GM18873 (cell line): ENCODE data around the gene CDH22.

ENCODE experiments used
- ATAC-seq: cut with Tn5 transposase; IDR thresholded peaks from one replicate; pipeline ENCODE4 v1.9.1; 2021; ENCODE audit warnings: mild to moderate bottlenecking, moderate library complexity, moderate number of reproducible peaks; ENCODE audit not compliant: unreplicated experiment, low FRiP score

Gene CDH22

DNA sequence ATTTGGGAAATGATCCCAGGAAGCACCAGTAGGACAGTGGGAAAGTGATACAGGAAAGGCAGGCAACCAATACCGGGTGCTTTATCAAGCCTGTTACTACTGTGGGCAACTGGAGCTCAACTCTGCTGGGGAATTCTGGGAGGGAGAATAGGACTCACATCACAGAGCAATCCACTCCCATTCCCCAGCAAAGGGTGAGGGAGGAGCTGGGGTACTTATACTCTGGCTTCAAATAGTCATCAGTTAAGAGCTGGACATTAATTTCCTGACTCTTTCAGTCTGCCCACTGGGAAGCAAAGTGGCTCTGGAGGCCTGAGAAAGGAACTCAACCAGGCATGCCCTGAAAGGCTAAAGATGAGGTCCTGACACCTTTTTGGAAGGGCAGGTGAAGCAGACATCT, 17.5 kb upstream of the CDH22 start:
- no peak for ATAC-seq

DNA sequence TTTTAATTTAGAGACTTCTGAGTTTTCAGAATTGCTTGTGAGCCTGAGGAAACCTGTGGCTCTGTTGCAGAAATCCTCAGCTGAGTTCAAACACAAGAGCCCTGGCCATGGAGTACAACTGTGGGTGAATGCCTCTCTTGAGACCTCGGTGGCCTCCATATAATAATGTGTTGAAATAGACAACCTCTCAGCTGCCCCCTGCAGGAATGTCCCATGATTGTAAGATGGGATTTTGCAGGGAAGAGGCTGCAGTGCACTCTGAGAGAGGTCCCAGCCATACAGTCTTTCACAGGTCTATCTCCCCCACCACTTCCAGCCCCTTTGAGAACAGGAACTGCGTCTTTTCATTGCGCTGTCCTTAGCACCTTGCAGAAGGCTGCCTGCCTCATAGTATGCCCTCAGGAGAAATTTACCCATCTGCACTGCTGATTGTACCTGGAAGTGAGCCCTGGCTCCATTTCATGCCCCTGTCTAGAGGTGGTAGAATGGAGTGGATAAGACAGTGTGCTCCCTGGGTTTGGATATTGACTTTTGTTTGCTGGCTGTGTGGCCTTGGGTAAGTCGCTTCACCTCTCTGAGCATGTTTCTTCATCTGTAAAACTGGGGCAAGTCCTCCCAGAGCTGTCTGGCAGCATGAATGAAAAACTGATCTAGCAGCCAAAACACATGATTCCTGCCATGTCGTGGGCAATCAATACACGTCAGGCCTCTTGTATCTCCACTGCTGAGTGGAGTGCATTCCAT, 16.8 kb upstream of the CDH22 start:
- no peak for ATAC-seq

DNA sequence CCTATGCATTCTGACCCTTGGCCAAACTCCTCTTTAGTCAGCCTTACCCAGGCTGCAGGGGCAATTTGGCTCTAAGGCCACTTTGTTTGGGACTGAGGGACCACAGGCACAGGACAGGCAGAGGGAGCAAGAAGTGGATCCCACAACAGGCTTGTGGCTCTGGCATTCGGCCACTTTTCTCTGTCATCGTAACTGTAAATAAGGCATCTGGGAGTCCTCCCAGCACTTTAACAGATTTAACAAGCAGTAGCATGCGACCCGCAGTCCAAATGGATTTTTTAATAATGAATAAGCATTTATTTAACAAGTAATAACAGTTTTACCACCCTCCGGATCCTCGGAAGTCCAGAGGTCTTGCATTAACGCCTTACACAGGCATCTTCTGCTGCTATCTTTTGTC, 16.1 kb upstream of the CDH22 start:
- no peak for ATAC-seq

DNA sequence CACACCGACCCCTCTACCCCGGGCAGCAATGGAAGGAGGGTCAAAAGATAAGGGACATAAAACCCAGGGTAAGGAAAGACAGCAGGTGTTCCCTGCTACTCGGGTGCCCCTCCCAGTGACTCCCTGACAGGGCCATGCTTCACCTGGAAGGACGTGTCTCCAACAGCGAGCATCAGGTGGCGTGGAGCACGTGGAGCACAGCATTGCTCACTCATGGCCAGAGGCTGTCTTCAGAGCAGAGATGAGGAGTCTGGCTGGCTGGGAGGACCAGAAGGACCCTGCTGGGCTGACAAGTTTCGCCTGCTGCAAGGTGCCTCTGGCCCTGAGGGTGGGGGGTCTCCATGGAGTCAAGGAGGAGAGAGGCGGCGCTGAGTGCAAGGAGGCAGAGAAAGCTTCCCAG, 15.3 kb upstream of the CDH22 start:
- ATAC-seq, result no peak

DNA sequence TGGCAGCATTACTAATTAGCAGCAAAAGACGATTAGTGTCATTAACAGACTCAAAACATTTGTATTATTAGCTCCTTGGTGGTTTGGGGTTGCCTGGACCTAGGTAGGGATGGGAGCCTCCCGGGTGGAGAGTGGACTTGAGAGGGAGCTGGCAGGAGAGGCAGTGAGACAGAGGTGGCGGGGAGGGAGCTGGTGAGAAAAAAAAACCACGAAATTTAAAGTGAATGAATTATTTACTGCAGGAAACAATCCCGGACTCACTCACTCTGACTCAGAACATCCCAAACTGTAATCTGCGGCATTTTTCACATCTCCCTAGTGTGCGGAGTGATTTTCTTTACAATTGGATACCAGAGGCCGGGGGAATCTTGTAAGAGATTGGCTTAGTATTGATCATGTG, 14.3 kb upstream of the CDH22 start:
- no peak for ATAC-seq

DNA sequence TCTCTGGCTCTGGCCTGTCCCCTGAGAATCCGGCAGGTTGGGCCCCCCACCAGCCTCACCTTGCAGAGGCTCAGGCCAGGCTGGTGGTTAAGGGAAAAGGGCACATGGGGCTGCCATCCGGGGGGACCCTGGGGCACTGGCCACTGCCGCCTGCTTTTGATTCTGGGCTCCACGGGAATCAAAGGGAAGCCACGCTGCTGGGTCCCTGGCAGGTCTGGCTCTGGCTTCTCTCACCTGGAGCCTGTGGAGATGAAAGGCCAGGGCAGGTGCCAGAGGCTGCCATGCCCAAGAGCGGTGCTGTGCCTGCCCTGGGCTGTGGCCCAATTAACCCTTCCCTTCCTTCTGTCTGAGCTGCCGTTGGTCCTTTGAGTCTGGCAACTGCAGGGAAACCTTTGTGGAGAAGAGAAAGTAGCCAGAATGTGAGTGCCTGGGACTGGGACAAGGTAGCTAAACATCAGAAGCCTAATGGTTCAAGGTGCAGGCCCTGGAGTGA, 9.4 kb upstream of the CDH22 start:
- ATAC-seq, result no peak

DNA sequence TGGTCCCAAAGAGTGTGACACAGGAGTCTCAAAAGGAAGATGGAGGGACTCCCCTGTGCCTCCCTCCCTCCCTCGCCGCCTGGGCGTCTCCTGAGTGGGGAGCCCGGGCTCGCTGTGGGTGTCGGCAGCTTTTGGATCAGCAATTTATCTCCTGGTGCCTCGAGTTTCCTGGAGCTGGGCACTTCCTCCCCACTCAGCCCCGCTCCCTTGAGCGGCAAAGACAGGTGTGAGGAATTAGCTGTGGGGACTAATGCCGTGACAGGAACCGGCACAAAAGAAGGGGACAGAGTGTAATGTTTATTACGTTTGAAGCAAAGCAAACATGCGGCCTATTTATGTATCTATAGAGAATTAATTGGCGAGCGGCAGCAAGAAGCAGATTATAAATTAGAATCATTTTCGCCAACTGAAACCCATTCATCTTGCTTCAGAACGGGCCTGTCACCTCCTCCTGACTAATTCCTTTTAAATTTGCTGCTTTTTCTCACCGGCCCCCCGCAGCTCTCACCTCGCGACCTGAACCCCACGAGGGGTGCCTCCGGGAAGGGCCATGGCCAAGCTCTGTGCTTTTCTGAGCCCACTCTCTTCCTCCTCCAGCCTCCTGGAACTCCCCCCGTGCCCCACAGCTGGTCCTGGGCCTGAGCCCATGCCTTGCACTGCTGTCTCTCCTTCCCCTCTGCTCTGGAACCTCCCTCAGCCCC, 8.8 kb upstream of the CDH22 start:
- no peak for ATAC-seq

DNA sequence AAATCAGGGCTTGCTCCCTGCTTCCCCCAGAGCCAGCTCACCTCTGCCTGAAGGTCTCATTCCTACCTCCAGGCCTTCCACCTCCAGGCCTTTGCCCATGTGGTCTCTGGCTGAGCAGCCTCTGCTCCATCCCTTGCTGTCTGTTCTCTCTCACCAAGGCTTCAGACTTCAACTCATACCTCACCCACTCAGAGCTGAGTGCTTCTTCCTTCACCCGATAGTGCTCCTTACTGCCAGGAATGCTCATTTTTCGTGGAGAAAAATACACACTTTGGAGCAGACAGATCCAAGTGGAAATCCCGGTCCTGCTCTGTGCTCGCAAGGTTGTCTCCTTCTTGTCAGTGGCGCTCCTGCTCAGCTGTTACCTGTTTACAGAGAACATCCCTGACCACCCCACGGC, 7.0 kb upstream of the CDH22 start:
- ATAC-seq, result no peak

DNA sequence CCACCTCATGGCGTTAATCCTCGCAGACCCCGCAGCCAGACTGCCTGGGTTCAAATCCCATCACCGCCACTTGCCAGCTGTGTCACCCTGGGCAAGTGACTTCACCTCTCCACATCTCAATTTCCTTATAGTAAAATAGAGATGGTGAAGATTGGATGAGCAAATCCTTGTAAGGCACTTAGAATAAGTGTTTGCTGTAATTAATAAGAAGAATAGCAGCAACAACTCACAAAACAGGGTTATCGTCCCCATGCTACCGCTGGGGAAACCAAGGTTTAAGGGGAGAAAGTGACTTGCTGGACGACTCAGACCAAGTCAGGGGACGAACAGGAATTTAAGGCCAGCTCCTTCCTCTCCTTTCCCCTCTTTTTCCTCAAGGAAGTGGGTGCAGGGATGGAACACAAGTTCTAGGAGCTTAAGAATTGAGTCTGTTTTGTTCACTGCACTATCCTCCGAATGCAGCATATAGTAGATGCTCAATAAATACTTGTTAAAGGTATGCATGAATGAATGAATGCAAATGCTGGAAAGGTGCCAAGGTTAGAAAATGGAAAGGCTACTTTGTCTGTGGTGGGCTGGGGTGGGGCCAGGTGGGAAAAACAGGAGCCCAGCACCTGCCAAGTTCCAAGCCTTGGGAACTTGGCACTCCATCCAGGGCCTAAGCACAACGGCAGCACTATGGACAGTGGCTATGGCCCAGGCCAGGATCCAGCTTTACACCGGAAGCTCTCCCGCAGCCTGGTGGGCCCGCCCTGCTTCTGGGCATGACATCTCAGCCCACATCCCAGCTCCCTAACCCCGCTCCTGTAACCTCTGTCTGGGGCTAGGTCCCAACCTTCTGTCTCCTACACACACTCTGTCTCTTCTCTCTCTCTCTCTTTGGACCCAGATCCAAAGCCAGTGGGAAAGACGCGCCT, 4.9 kb upstream of the CDH22 start:
- ATAC-seq, result no peak

DNA sequence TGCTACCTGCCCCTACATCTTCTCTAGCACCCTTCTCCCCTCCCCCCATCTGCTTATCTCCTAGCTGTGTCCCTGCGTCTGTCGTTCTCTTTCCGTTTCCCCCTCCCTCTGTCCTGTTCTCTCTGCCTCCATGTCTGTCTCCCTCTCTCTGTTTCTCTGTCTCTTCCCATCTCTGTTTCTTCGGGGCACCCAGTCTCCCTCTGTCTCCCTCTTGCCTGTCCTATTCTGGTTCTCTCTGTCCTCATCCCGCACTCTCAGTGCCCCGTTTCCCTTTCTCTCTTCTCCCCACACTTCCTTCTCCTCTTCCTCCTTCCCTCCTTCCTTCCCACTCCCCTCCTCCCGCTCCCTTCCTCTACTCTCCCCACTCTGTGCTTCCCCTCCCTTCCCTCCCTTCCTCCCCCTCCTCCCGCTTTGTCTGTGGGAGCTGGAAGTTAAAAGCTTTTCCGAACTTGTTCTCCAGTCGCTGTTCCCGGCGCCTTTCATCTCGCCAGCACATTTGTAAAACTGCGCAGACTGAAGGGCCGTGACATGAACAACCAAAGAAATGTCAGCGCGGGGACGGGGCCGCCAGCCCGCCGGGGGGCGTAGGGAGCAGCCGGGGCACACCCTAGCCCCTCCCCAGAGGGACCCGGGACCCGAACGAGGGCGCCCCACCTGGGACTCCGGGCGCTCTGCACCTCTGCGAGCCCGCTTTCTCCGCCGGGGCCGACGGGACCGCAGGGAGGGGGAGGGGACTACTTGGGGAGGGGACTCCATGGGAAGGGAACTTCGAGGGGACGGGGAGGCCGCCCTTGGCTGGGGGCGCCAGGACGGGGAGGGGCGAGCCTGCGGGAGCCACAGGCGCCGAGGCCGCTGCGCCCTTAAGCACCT, 4.0 kb upstream of the CDH22 start:
- no peak for ATAC-seq

DNA sequence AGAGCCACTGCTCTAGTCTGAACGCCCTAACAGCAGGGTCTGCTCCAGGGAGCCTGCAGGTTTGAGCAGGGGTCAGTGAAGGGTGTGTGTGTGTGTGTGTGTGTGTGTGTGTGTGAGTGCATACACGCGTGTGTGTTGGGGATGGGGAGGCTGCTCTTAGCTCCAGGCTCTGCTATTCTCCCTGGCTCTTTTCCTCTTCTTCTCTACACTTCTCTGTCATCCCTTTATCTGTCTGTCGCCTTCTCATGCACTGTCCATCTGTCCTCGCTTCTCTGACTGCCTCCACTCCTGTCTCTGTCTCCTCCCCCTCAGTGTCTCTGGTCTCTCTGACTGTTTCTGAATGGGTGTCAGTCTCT, 3.4 kb upstream of the CDH22 start:
- no peak for ATAC-seq

DNA sequence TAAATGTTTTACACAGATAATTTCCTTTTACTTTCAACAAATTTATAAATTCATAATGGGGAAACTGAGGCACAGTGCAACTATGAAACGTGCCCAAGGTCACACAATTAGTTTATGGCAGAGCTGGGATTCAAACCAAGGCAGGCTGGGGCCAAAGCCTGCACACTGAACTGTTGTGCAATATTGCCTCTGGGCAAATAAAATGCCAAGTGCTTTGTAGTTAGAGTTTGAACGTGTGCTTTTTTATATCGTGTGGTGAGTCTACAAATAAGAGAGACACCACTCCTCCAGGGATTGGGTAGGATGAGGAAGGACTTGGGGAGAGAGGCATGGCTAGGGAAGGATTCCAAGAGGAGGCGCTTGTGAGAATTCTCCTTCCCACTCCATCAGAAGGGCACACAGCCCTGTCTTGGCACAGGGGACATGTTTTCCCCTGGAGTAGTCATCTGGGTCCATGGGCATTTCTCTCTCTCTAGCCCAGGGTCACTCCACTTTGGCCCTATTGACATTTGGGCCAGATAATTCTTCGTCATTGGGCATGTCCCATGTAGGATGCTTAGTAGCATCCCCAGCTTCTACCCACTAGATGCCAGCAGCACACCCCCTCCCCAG, 2.8 kb upstream of the CDH22 start:
- no peak for ATAC-seq

DNA sequence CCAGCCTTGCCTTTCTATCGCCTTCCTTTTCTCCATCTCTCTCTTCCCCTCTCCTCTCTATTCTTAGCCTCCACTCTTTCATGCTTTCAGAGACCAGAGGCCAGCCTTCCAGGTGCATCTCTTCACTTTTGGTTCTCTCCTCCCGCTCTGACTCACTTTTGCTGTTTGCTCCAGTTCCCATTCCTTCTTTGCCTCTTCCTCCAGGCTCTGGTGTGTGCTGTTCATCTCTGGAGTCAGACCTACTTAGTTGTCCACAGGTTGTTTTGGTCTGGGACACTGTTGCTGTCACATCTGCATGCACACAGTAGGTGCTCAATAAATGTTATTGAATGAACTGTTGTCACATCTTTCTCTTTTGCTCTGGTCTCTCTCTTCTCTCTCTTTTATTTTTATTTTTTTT, 1.6 kb upstream of the CDH22 start:
- no peak for ATAC-seq

DNA sequence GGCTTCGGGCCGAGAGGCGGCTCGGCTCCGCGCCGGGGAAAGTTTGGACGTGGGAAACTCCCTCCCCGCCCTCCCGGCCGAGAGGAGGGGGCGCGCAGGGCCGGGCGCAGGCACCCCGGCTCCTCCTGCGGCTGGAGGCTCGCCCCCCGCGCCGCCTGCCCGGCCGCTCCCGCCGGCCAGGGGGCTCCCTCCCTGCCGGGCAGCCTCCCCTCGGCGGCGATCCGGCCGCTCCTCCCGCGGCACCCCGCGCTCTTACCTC, 370 bp downstream of the CDH22 start:
- no peak for ATAC-seq

DNA sequence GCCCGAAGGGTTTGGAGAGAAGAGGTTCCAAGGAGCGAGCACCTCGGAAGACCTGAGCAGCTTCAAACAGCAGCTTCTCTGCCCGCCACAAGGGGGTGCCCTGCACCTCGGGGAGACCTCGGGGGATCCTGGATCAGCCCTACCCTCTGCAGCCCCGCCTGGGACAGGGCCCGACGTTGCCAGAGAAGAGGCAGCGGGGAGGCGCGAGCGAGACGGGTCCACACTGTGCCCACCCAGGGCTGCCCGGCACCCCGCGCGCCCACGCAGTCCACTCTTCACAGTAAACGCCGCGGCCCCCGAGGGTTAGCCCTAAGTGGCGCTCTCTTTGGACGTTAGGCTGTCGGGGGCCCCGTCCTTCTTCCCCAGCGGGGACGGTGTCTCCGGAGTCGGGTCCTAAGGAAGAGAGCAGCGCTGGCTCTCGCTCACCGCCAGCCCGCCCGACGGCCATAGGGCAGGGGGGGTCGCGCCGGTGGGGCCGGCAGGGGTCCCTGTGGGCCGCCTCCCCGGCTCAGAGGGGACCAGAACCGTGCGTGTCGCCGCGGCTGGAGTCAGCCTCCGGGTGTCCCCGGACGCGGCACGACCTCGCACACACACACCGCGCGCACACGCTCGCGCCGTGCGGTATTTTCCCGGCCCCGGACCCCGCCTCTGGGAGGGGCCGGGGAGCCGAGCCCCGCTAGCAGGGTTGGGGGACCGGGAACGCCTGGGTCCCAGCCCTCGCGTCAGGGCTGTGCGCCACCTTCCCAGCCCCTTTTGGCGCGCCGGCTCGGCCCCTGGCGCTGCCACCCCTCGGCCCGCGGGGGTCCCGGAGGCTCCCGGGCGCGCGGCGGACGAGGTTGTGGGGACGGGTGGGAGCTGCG, 929 bp downstream of the CDH22 start:
- ATAC-seq, result no peak

DNA sequence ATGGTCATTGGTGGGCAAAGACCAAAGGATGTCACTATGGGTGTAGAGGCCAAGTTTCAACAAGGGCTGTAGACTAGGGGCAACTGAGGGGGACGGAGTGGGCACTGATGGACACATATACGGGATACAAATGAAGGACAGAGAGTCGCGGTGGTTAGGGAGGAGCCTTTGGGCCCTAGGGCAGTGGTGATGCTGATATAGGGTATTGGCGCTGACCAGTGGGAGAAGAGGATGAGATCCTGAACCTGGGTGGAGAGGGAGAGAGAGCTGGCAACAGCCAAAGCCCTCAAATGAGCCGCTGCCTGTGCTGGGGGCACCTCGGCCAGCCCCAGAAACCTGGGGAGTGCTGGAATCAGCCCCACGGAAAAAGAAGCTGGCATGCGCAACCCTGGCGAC, 1.6 kb downstream of the CDH22 start:
- ATAC-seq, result no peak

DNA sequence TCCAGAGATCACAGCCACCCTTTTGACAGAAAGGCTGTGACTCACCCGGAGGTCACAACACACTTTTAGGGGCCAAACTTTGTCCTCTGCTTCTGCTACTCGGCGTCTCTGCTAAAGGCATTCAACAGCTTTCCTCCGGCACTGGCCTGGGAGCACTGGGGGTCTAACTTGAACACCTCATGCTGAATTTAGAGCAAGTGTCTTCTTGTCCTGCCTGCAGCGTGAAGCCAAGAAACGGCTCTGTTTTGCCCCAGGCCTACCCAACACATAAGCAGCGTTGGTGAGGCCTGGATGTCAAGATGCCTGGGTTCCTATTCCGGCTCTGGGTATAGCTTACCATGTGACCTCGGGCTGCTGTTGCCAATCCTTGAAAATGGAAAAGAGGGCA, 2.3 kb downstream of the CDH22 start:
- no peak for ATAC-seq

DNA sequence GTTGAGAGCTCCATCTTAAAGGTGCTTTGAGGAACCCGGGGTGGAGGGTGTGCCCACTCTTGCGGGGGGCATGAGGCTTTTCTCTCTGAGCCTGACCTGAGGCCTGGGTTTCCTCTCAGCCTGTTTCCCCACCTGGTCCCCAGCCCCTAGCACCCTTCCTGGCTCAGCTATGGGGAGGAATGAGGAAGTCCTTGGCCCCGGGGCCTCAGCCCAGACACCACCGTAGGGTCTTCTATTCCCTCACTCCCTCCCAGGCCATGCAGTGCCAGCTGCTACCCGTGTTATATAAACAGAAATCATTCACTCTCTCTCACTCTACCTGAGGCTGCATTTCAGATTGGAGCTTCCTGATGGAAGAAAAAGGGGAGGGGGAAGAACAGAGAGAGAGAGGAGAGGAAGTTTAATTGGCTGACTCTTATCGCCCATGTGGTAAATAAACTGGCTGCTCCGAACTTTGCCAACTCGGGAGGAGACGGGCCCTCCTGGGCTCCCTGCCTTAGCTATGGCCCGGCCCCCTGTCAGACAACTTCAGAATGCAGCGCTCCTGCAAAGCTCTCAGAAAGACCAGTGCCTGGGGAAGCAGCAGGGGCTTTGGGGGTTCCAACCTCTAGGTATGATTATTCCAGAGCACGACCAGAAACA, 2.8 kb downstream of the CDH22 start:
- no peak for ATAC-seq

DNA sequence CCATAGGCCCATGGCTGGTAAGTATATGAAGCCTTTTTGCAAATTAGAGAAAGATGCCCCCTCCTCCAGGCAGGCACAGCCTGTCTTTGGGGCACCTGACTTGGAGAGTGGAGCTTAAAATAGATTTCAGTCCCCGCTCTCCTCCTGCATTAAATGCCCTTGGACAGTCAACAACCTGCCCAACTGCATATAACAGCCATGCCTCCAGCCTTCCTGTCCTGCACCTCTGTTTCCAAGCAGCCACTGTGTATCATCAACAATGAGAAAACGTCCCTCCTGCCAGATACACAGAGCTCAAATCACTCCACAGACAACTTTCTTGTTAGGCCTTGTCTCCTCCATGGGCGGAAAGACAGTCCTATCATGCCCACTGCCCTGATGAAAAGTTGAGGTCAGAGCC, 3.4 kb downstream of the CDH22 start:
- ATAC-seq, result no peak
